ENCODE measurements around the gene ENPP3.
"Not testable (repeated sequence)": the region's sequence is repeated elsewhere in the genome, so short reads cannot be mapped to it uniquely, and the experiment has no call there.

- TF ChIP-seq POLR2A (IDR thresholded peaks at IDR 0.05) = not testable (repeated sequence)
- TF ChIP-seq, protein P1, sequence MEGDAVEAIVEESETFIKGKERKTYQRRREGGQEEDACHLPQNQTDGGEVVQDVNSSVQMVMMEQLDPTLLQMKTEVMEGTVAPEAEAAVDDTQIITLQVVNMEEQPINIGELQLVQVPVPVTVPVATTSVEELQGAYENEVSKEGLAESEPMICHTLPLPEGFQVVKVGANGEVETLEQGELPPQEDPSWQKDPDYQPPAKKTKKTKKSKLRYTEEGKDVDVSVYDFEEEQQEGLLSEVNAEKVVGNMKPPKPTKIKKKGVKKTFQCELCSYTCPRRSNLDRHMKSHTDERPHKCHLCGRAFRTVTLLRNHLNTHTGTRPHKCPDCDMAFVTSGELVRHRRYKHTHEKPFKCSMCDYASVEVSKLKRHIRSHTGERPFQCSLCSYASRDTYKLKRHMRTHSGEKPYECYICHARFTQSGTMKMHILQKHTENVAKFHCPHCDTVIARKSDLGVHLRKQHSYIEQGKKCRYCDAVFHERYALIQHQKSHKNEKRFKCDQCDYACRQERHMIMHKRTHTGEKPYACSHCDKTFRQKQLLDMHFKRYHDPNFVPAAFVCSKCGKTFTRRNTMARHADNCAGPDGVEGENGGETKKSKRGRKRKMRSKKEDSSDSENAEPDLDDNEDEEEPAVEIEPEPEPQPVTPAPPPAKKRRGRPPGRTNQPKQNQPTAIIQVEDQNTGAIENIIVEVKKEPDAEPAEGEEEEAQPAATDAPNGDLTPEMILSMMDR (IDR thresholded peaks at IDR 0.05) = not testable (repeated sequence)
Observed at GRCh38 chr6:131700851-131701250, 63.7 kb downstream of the ENPP3 start.

All from testis (tissue), 2 donors.